Measurements from ENCODE around the gene TCF7L1.

The TCF7L1 gene

DNA sequence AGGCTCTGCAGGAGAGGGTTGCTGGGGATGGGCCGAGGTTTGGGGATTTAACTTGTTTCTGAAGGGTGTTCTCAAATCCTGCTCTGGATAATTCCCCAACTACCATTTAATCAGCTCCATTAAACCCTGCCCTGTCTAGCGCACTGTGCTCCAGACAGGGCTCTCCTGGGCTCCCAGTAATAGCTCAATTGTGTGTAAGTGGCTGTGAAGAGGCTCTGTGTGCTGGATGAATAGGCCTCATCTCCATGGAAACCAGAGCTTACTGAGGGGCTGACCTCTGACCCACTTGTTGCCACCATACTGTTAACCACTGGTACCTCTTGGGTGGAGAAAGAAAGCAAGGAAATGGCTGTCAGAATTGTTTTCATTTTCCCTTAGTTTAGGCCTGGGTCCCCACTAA lies 101.7 kb downstream of the TCF7L1 start:
- DNase-seq, result no peak

DNA sequence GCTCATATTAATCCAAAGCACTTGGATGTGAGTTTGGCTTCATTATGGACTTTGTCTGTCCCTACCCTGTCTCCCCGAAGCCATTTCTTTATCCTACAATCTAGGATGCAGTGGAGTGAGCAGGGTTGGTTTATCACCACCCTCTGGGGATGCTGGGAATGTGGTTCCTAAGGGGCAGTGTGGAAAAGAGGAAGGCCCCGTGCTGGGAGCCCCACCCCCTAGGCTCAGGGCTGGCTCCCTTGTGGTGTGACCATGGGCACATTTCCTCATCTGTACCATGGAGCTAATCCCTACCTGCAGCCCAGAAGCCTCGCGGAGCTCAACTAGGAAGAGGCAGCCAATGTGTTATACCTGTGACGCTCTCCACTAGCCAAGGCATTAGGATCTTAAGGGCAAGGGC lies 102.1 kb downstream of the TCF7L1 start:
- DNase-seq, result no peak

DNA sequence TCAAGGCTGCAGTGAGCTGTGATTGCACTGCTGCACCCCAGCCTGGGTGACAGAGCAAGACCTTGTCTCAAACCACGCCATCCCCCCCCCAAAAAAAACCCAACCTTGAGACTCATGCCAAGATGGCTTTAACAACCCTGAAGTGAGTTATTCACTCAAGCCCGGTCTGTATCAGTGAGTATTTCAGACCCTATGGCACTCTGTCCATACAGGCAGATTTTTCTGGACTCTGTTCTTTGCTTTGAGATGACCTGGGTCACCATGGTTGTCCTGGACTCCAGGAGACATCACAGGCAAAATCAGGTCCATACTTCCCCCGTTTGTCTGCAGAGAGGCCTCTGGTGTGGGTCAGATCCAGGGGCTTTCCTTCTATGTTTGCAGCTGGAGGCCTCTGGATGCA lies 102.9 kb downstream of the TCF7L1 start:
- no peak for DNase-seq

DNA sequence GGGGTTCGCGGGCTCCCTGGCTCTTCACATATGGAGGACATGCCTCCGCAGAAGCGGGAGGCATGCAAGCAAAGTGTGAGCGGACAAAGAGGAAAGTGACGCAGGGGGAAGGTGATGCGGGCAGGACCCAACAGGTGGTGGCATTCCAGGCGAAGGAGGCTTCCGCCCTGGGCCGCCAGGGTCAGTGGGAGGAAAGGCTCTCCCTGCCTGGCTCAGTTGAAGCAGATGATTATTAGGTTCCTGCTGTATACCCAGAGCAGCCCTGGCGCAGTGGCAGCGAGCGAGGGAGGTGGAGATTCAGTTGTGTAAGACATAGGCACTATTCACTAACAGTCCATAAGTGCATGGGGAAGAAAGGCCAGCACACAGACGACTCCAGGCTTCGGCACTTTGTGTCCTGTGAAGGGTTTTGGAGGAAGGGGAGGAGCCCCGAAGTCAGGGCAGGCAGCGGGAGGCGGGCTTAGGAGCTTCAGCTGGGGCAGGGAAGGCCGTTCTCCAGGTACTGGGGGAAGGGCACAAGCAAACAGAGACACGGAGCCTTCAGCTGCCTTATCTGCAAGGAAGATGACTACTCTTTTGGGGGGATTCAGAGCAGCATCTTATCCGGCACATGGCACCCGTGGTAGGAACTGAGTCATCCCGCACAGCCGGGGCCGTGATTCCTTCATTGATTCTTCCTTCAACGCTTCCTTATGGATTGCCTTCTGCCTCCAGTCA lies 104.8 kb downstream of the TCF7L1 start:
- DNase-seq, result no peak

DNA sequence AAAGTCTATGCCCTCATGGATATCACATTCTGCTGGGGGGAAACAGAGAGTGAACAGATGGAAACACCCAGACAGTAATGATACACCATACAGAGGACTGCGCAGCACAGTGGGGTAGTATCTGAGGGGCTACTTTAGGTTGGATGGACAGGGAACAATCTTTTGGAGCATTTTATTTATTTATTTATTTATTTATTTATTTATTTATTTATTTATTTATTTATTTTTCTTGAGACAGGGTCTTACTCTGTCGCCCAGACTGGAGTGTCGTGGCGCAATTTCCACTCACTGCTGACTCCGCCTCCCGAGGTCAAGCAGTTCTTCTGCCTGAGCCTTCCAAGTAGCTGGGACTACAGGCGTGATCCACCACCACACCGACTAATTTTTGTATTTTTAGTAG lies 105.4 kb downstream of the TCF7L1 start:
- DNase-seq, result no peak

DNA sequence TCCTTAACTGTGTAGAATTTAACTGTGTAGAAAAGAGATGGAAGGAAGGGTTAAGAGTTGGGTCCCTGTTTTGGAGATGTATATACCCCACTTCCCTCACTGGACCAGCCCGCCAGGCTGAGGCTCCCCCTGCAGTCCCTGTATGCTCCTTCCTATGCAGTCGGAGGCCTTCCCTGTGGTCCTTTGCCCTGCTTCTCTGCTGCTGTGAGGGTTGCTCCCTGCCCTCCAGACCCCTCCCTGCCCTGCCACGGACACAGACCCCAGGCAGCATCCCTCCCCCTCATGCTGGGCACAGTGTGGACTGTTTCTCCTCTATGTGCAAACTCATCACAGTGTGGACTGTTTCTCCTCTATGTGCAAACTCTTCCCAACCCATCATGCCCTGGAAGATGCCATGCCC lies 105.9 kb downstream of the TCF7L1 start:
- no peak for DNase-seq

DNA sequence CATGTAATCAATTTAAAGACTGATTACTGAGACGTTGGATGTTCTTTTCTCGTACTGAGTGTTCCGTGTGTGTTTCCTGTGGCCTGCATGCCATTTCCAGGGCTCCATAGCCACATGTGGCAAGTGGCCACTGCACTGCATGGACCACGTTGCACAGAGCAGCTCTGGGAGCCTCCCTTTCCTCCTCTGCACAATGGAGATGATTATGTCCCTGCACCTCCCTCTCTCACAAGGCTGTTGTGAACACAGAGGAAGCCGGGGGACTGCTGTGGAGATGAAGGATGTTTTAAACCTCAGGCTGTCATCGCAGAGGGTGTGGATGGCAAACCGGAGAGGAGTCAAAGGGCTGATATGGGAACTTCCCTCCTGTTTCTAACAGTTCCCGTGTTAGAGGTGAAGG lies 106.9 kb downstream of the TCF7L1 start:
- no peak for DNase-seq

DNA sequence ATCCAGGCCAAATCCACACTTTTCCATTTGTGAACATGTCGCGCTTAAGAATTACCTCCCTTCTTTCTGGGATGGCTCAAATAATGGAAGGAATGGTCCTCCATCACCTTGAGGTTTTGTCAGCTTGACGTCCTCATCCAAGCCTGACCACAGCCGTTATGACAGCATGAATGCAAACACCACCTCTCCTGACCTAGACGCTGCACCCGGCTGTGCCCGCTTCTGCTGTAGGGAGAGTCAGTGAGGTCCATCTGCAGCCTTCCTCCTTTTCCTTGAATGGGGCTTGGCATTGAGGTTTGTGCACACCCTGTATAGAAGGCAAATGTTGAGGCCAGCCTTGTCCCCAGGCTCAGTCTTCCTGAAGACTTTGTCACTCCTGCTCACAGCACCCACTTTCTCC lies 109.1 kb downstream of the TCF7L1 start:
- DNase-seq, result no peak

DNA sequence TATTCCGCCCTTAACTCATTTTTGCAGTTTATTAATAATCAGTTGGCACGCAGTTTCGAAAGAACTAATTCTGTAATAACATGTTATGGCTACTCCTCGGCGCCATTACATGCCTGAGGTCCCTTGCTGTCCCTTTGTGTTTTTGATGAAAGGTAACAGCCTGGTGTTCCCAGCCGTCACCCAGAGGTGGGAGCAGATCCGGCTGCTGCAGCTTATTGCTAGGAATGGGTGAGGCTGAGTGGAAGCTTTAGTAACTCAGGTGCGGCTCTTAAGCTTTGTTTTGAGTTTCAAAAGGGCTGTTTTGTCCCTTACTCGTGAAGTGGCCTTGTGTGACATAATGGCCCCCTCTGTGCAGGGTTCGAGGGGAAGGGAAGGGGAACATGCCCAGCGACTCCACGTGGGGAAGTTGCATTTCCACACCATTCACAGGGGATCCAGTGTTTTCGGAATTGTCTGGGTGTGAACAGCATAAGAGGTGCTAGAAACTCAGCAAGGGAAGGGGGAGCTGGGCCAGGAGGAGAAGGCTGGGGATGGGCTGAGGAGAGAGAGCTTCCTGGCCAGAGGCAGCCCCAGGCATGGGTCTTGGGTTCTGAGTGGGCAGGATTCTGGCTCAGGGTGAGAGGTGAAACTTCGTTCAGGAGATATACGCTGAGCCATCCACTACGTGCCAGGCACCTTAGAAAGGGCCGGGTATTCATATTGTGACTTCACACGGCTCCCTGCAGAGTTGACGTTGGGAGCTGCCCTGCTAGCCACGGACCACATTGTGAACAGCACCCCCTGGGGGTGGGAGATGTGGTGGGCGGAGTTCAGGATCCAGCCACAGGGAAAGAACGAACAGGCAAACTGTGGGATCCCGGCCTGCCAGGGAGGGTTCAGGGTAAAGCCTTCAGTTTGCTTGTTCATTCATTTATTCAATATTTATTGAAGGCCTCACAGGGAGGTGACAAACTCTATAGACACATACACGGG lies 110.2 kb downstream of the TCF7L1 start:
- no peak for DNase-seq

DNA sequence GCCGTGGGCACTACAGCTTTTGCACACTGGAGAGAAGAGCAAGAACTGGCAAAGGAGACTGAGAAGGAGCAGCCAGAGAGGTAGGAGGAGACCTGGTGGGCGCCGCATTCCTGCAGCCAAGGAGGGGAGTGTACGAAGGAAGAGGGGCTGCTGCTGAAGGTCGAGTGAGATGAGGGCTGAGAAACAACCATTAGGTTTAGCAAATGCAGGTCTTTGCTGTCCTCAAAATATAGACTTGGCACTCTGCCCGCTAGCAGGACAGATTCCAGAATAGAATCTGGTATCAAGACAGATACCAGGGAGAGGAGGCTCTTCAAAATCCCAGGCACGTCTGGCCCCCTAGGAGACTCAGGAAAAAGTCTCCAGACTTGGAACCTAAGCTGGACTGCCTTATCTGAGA lies 111.6 kb downstream of the TCF7L1 start:
- DNase-seq, result no peak

DNA sequence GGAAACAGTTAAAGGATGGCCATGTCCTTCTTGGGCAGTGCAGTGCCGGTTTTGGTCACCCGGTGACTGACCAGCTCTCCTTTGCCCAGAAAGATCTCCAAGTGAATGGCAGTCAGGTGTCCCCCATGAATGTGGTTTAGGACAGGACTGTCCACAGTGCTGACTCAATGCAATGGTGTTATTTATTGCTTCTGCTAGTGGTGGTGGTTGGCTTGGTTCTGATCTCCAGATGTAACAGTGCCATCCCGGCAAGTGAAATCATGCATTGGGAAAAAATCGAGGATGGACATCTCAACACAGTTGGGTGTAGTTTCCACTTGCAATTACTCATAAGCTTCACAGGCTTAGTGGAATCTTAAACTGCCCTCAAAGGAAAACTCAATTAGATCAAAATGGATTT lies 112.7 kb downstream of the TCF7L1 start:
- DNase-seq, result no peak

DNA sequence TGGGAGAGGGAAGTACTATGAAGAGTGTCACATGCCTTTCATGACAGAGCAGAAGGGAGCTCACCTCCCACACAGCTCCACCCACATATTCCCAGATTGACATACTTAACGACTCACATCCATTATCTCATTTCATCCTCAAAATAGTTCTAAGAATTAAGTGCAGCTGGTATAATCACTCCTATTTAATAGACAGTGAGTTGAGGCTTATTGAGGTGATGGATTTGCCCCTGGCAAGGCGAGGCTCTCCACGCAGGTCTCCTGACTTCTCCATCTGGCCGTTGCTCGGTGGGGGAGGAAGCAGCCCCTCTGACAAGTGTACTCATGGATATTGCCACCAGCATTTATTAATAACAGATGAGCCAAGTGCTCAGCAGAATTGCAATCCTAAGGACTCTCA lies 113.2 kb downstream of the TCF7L1 start:
- no peak for DNase-seq

DNA sequence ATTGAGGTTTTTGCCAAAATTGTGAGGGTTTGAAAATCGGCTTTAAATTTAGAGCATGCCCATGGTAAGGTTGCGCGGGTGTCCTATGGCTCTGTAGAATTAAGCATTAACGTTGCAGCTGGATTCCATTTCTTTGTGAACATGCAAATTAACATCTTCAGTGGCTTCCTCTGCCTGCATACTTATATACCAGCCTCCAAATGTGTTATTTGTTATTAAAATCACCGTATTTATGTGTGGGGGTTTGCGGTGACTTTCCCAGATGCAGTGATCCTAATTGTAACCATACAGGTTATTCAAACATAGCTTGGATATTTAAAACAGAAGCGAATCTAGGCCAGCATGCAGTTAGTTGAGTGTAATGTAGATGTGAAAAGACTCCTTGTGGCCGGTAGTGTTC lies 114.4 kb downstream of the TCF7L1 start:
- DNase-seq, result no peak

DNA sequence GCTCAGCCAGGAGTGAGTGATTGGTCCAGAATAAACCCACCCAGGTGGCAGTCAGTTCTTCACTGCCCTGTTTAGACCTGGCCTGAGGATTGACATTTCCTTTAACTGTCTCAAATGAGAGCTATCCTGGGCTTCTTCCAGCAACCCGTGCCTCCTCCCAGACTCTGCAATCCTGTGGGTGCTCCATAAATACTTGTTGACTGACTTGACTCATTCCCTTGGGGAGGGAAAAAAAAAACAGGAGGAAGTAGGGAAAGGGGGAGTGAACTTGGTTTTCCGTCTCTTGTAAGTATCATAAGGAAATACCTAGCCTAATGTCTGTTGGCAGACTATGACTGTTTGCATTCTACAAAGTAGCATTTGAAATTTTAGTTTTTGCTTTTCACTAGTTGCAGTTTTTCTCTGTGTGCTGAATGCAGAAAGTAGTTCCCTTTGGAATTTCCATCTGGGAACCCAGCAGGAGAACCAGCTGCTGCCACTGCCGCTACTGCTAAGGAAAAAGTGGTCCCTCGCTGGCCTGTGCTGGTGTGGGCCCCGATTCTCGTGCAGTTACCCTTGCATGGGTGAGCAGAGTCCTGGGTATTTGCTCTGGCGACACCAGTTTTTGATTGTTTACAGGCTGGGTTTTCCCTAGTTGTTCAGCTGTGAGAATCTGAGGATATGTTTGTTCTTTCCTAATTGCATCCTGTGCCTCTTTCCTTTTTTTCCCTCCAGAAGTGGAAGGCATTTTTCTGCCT lies 115.7 kb downstream of the TCF7L1 start:
- peak; percentile 66 for DNase-seq

DNA sequence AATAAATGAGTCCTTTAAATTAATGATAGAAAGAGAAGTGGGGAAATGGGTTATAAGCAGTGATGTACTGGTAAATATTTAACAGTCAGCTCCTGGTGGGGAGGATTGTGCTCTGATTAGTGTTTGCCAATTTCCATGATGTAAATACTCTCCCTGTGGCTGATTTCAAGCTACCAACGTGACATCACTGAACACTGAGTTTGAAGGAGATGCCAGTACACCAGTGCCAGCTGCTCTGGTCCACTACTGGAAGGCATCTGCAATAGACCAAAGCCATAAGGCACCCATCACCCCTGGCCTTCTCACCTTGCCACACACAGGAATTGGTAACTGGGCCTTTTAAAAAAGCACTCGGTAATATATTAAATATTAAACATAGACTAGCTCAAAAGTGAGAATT lies 116.9 kb downstream of the TCF7L1 start:
- no peak for DNase-seq

DNA sequence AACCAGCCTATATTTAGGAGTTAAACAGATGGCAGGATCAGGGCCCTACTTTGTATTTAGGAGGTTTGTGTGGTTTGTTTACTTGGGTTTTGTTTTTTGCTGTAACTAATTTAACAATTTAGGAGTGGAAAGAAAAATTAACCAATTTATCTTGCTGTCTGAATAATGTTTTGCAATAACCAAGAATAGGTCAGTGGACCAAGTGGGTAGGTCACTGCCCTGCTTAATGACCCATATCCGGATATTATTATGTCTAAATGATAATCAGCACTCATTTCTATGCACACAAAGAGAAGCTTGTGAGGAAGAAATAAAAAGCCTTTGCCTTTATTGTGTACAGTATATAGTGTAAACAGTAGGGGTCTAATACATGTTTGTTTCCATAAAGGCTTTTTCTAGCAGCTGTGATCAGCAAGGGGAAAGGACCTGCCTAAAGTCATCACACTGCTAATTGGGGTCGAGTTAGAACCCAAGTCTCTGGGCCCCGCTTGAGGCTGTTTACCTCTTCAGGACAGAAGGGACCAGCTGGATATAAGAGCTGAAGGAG lies 118.0 kb downstream of the TCF7L1 start:
- DNase-seq, result no peak

DNA sequence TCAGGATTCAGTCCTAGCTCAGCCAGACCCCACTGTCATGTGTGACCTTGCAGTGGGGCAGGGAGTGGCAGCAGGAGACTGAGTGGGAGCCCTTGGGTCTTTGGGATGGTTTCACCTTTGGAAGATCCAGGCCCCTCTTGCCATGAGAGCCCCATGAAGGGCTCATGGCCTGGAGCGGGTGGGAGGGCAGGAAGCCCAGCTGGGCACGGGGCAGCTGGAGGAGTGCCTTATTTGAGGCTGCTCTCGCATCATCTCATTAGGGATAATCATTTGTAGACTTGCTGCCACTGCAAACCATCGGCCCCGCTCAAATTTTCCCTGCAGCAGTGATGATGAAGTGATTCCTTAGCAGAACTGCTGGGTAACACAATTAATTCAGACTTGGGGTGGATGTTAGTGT lies 120.7 kb downstream of the TCF7L1 start:
- no peak for DNase-seq

DNA sequence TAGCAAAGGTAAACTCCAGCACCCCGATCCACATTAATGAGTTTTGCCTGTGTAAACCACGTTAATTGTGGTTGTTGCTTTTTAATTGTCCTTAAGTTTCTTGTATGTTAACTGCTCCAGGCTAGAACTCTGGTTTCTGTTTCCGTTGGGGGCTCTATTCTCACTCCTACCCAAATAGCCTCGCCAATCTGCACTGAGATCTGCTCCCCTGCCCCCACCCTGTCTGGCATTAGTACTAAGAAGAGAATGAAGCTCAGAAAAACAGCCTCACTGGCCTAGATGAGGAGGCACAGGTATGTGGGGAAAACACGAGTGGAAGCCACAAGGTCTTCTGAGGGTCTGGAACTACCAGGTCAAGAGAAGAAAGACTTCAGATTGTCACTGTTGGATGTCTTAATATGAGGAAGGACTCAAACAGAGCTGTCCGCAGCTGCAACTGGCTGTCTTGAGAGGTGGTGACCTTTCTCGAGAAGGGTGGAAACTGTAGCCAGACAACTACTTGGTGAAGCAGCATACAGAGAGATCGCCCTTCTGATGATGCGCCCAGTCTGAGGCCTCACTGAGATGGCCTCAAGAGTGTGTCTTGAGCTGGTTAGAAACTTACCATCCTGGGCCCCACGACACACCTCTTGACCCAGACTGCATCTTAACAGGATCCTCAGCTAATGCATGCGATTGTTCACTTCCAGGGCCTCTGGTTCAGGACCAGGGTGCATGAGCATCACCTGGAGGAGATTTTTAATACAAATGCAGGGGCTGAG lies 121.5 kb downstream of the TCF7L1 start:
- DNase-seq, result no peak

DNA sequence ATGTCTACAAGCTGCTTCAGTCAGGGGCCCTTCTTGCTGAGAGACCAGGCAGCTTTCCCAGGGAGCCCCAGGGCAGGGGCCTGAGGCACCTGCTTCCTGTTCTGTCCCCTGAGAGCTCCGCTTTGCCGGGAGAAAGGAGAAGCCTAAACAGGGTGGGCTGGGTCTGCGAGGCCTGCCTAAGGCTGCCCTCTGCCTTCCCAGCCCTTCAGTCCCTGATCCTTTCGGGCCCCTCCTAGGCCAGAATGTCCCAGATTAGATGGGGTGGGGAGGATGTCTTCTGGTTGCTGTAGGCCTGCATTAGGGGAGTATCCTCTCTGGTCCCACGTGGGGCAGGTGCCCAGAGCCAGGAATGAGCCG lies 122.2 kb downstream of the TCF7L1 start:
- DNase-seq, result no peak

DNA sequence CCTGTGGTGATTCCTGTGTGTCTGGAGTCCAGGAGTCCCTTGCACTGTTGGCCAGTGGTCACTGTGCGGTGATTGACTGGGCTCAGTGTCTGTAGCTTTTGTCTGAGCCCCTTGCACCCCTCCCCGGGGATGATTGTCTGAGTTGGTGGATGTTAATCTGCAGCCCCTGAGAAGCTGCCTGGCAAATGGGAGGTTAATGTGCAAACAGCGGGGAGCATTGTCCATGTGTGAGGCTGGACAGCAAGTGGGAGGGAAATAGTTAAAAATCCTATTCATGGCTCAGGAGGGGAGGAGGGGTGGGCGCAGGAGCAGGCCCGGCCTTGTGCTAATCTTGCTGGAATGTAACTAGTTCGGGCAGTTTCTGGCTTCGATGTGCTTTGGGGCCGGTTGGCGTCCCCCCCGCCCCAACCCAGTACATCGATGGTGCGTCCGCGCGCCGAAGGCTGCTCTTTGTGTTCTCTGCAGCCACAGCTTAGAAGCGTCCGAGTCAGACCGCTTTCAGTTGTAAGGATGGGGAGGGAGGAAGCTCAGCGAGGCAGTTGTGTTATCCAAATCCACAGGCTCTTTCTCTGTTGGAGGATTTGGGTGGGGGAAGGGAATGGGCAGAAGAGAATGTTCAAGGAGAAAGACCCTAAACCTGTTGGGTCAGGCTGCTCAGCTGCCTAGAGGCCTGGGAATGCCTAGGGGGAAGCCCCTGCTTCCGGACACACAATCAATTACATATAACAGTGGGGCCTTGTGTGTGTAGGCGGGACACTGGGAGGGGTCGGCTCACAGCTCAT lies 122.8 kb downstream of the TCF7L1 start:
- DNase-seq, result peak; percentile 84

DNA sequence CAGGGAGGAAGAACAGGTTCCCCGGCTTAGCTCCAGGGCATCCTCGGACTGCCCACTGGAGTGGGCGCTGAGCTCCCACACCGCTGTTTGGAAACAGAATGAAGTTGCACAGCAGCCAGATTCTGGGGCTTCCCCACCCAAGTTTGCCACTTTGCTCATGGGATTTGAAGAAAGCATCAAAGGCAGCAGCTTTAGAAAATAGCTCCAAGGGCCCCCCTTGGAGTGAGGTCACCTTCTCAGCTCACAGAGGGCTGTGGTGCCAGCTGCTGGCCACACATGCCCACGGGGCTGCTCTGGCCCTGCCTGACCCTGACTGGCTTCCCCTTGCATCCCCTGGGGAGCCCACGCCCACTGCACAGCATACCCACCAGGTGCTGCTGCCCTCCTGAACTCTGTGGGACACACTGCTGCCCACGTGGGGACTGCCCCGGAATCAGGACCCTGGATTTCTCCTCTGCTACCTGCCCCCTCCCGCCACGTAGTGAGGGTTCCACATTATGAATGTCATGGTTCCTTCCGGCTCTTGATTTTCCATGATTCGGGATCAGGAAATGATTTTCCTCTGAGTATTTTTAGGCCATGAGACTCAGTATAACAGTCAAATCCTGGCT lies 124.3 kb downstream of the TCF7L1 start:
- DNase-seq, result peak; percentile 60

Measured in left hindlimb (tissue), 1 donor.